Osteocyte (in vitro differentiated cells): ENCODE measurements around the gene PARD3B. TPM values are rescaled to one million over a fixed set of nuclear protein-coding genes. Genes with fewer than 3 reads are reported as not detected.

Experiments
- DNase-seq: peaks from one replicate; pipeline ENCODE4 v3.0.0; 2021; ENCODE audit warnings: mixed read lengths; ENCODE audit not compliant: unreplicated experiment; ENCODE audit errors: extremely low spot score
- H3K27ac Mint-ChIP-seq: one replicate; pipeline ENCODE4 v1.8.0; 2021; ENCODE audit warnings: mild to moderate bottlenecking, mixed read lengths; ENCODE audit not compliant: unreplicated experiment
- H3K27me3 Mint-ChIP-seq: one replicate; pipeline ENCODE4 v1.8.0; 2021; ENCODE audit warnings: mixed read lengths; ENCODE audit not compliant: unreplicated experiment
- H3K36me3 Mint-ChIP-seq: one replicate; pipeline ENCODE4 v1.8.0; 2021; ENCODE audit warnings: mixed read lengths; ENCODE audit not compliant: unreplicated experiment
- H3K4me1 Mint-ChIP-seq: one replicate; pipeline ENCODE4 v1.8.0; 2021; ENCODE audit warnings: mixed read lengths; ENCODE audit not compliant: unreplicated experiment
- H3K4me3 Mint-ChIP-seq: one replicate; pipeline ENCODE4 v1.8.0; 2021; ENCODE audit warnings: mild to moderate bottlenecking, moderate library complexity, mixed read lengths; ENCODE audit not compliant: unreplicated experiment
- H3K9me3 Mint-ChIP-seq: one replicate; pipeline ENCODE4 v1.8.0; 2021; ENCODE audit warnings: mixed read lengths; ENCODE audit not compliant: unreplicated experiment
- CTCF ChIP-seq: fragments of 200-600 bp; sonication (generic); IDR thresholded peaks from 2 replicates; pipeline ENCODE4 v1.5.0; 2021; ENCODE audit warnings: antibody characterized with exemption, mild to moderate bottlenecking, moderate library complexity
- total RNA-seq: library from RNA; stranded (reverse); gene quantifications from 2 replicates; pipeline ENCODE4 v1.2.1, GENCODE V29; 2021

The PARD3B gene
- total RNA-seq, 1 donor from 2014 or later: 26.7 TPM

- no peak overlapping the region for H3K27ac Mint-ChIP-seq
- H3K4me1 Mint-ChIP-seq: peaks cover 19% of the 10 kb centered on the region
- peaks cover 7% of the 10 kb centered on the region for H3K36me3 Mint-ChIP-seq
- DNase-seq: no peak
- no peak overlapping the region for H3K4me3 Mint-ChIP-seq
- no peaks in the 10 kb centered on the region for H3K27me3 Mint-ChIP-seq
- TF ChIP-seq CTCF: no peak
- no peaks in the 10 kb centered on the region for H3K9me3 Mint-ChIP-seq
Measured at GRCh38 chr2:205555566-205556230, 1010.4 kb downstream of the PARD3B start.

GRCh38 chr2:205556357-205556756, 1011.1 kb downstream of the PARD3B start:
- Mint-ChIP-seq H3K27me3 (no peaks in the 10 kb centered on the region), H3K36me3 (peaks cover 7% of the 10 kb centered on the region), H3K4me1 (peaks cover 19% of the 10 kb centered on the region), H3K4me3 (no peak overlapping the region), H3K27ac (no peak overlapping the region), H3K9me3 (no peaks in the 10 kb centered on the region)
- TF ChIP-seq CTCF: no peak
- no peak for DNase-seq

- Mint-ChIP-seq H3K4me1 (peaks cover 19% of the 10 kb centered on the region), H3K4me3 (no peak overlapping the region), H3K9me3 (no peaks in the 10 kb centered on the region), H3K27ac (no peak overlapping the region), H3K36me3 (peaks cover 7% of the 10 kb centered on the region), H3K27me3 (no peaks in the 10 kb centered on the region)
- no peak for TF ChIP-seq CTCF
- no peak for DNase-seq
Measured at GRCh38 chr2:205556841-205557539, 1011.7 kb downstream of the PARD3B start.

GRCh38 chr2:205557873-205558272, 1012.6 kb downstream of the PARD3B start:
- Mint-ChIP-seq H3K9me3 (no peaks in the 10 kb centered on the region), H3K27me3 (no peaks in the 10 kb centered on the region), H3K27ac (no peak overlapping the region), H3K36me3 (peaks cover 7% of the 10 kb centered on the region), H3K4me3 (no peak overlapping the region), H3K4me1 (peaks cover 19% of the 10 kb centered on the region)
- DNase-seq: no peak
- TF ChIP-seq CTCF: no peak

- TF ChIP-seq CTCF: no peak
- Mint-ChIP-seq H3K9me3 (no peaks in the 10 kb centered on the region), H3K27me3 (no peaks in the 10 kb centered on the region), H3K4me1 (peaks cover 23% of the 10 kb centered on the region), H3K27ac (no peak overlapping the region), H3K4me3 (no peak overlapping the region), H3K36me3 (no peaks in the 10 kb centered on the region)
- no peak for DNase-seq
Measured at GRCh38 chr2:205561441-205561840, 1016.2 kb downstream of the PARD3B start.
